Sciatic nerve (tissue), 2 donors: ENCODE measurements around the gene USP20. TPM values are rescaled to one million over a fixed set of nuclear protein-coding genes. Genes with fewer than 3 reads are reported as not detected.

Experiments
- ATAC-seq: fragments of 200-7000 bp; cut with Tn5 transposase; one replicate; pipeline ENCODE4 v1.9.1; 2020; ENCODE audit warnings: mild to moderate bottlenecking, moderate library complexity
- DNase-seq: peaks from one replicate; pipeline ENCODE4 v3.0.0-alpha.2; 2020; ENCODE audit warnings: low spot score
- intact Hi-C: fragments of 100-400 bp; cut with DNase I; formaldehyde crosslinking; loops from one replicate; pipeline ENCODE4 v1.14.2; 2022
- total RNA-seq: library from RNA; stranded (reverse); fragmentation: NEBNext Ultra II Directional; extraction: Animal tissue kit (Norgen Biotek cat#: 25700); gene quantifications from one replicate; pipeline ENCODE4 v1.2.1, GENCODE V29; 2021
- donor health status: DM: no; HTN: no; CAD: no.
- donor health status: DM: no; HTN: no; CAD: no.

Gene USP20
- total RNA-seq, 1 donor from 2014 or later, result 28.7 TPM

DNA sequence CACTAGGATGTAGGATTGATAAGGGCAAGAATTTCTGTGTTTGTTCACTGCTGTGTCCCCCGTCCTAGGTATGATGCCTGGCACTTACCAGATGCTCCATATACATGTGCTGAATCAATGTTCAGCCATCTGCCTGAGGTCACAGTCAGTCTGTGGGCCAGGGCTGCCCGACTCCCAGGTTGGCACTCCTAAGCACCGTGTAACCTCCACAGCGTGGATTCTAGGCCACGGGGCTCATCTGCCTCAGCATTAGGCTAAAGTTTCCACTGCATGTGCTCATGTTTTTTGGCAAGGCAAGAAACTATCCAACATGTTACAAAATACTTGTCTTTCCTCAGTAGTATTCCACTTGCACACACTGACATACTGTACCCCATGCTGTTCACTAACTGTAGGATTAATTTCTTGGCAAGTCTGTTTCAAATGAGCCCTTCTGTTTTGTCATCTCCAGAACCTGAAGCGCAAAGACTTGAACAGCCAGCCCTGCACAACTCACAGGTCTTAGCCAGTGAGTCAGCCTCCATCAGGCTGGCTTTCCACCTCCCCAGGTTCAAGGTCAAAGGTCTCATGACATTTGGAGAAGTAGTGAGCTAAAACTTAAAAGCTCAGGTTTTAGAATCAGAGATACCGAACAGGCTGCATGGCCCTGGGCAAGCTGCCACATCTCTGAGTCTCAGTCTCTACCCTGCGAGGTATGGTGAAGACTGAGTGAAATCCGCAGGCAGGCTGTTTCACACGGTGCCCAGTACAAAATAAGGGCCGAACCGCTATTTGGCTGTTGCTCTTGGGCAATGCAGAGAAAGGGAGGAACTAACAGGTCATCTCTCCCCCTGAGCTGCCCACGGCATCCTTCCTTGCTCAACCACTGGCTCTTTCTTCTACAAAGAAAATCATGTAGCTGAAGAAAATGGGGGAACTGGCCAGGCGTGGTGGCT is 18.5 kb upstream of the USP20 start:
- no peak for DNase-seq
- intact Hi-C loops, result no loop called here
- ATAC-seq, result no peak

DNA sequence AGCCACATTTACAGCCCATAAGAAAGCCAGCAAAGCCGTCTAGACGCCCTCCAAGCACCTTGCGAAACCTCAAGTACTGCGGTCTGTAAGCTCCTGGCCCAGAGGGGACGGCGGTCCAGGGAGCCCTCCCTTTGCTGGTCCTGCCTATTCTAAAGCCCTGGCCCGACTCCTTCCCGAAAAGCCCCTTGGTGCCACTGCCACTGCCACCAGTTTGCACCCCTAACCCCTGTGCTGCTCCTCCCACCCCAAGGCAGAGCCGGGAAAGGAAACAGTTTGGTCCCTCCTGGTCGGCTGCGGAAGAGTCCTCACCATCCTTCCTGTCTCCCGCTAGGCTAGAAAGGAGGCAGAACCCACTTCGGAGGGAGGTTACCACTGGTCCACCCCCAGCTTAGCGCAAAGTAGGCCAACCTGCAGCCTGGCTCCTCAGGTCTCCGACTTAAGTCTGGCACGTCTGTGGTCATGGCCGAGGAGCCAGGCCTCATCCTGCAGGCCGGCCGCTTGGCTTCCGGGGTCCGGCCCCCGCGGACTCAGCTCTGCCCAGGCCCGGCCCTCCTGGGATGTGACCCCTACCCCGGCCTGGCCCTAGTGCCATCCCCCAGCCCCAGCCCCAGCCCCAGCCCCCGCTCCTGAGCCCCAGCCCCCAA is 12.2 kb upstream of the USP20 start:
- DNase-seq (no peak), ATAC-seq (peak; percentile 1)
- intact Hi-C loops, result no loop called here

DNA sequence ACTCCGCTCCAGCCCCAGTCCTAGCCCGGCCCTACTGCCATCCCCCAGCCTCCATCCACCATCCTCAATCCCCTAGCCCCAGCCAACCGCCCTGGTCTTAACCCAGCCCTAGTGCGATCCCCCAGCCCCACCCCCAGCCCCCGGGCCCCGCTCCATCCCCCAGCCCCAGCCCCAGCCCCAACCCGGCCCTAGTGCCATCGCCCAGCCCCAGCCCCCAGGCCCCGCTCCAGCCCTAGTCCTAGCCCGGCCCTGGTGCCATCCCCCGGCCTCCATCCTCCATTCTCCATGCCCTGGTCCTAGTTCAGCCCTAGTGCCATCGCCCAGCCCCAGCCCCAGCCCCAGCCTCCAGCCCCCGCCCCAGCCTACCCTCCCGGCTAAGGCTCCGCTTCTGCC is 11.7 kb upstream of the USP20 start:
- DNase-seq, result no peak
- intact Hi-C loops, result no loop called here
- peak; percentile 37 for ATAC-seq

DNA sequence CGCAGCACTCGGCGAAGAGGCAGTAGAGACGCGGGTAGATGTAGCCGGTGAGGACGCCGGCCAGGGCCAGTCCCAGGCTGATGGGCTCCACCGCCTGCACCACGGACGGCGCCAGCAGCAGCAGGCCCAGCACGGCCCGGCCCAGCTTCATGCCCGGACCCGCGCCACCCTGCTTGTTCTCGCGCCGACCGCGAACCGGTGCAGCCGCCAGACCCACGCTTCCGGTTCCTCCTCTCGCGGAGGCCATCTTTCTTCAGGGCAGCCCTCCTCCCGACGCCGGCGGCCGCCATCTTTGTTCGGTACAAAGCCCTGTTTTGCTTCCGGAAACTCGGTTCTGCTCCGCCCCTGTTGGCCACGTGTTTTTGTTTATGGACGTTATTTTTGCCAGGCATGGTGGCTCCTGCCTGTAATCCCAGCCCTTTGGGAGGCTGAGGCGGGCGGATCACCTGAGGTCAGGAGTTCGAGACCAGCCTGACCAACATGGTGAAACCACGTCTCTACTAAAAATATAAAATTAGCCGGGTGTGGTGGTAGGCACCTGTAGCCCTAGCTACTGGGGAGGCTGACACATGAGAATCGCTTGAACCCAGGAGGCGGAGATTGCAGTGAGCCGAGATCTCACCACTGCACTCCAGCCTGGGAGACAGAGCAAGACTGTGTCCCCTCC is 11.2 kb upstream of the USP20 start, which contains the start of gene TOR1A:
TOR1A (minus strand) TSS at position 202 of the 667 bp plus-strand sequence; CDS start at position 151, 51 bp downstream.
- intact Hi-C loops, result no loop called here
- DNase-seq (peak; percentile 96), ATAC-seq (peak; percentile 98)

DNA sequence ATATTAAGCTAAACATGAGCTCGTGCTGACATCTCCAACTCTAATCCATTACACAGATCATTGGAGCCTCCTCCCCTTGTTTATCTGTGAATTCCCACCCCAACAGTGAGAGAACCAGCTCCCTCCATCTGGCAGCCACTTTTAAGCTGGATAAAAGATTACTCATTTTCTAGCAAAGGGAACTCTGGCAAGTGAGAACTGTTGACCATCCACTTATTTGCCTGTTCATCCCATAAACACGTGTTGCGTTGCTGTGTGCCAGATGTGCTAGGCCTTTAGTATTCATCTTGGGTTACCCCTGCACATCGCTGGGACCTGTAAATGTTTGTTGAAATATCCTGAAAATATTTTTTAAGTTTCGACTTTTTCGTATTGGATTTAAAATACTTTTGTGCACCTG is 8.9 kb upstream of the USP20 start:
- intact Hi-C loops, result no loop called here
- DNase-seq, result no peak
- ATAC-seq, result no peak

DNA sequence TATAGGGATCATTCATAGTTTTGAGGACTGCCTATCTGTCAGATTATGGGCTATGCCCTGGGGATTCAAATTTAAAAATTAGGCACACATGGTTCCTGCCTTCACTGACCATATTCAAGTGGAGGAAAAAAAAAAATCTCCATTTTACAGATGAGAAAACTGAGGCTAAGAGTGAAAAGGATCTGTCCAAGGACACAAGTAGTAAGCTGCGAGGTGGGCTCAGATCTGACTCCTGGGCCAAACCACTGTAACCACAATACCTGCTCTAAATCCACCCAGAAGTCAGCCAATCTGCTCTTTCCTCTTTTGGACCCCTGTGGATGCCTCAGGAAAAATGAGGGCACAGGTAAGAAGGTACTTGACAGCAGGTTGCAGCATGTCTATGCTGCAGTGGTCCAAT is 8.5 kb upstream of the USP20 start:
- intact Hi-C loops, result no loop called here
- DNase-seq (no peak), ATAC-seq (no peak)

DNA sequence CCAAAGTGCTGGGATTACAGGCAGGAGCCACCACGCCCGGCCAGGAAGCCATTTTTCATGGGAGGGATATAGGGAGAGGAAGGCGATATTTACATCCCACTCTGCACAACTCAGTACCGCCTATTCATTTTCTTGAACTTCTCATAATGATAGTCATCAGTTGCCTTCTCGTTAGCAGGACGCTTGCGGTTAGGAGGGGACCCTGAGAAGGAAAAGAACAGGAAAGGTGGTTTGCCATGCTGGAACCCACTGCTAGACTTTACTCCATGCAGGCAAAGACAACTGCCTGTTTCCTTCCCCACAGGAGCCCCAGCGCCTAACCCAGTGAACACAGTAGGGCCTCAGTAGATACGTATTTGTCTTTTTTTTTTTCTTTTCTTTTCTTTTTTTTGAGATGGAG is 7.2 kb upstream of the USP20 start:
- DNase-seq (no peak), ATAC-seq (no peak)
- intact Hi-C loops, result no loop called here

DNA sequence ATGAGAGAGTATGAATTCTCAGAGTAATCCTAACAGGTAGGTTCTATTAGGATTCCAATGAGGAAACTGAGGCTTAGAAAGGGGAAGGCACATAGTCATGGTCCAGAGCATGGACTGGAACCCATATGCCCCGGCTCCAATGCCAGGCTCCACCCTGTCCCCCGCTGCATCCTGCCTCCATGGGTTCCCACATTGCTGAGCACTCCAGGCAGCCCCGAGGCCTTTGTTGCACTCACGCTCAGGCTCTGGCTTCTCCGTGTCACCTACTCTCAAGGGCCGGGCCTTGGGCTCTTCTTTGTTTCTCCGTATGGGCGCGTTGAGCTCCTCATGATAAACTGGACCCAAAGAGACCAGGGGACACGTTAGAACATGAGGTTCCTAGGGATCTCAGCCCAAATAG is 6.3 kb upstream of the USP20 start:
- intact Hi-C loops, result no loop called here
- ATAC-seq (no peak), DNase-seq (no peak)

DNA sequence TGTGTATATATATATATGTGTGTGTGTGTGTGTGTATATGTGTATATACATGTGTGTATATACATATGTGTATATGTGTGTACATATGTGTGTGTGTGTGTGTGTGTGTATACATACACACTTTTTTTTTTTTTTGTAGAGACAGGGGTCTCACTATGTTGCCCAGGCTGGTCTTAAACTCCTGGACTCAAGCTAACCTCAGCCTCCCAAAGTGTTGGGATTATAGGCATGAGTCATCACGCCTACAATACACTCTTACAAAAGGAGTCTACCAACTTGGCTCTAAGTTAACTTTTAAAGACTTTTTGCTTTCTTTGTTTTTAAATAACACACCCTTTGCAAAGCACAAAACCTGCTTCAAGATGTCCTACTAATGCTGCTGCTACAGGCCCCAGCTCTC is 2.3 kb upstream of the USP20 start:
- DNase-seq (no peak), ATAC-seq (no peak)
- intact Hi-C loops, result no loop called here

DNA sequence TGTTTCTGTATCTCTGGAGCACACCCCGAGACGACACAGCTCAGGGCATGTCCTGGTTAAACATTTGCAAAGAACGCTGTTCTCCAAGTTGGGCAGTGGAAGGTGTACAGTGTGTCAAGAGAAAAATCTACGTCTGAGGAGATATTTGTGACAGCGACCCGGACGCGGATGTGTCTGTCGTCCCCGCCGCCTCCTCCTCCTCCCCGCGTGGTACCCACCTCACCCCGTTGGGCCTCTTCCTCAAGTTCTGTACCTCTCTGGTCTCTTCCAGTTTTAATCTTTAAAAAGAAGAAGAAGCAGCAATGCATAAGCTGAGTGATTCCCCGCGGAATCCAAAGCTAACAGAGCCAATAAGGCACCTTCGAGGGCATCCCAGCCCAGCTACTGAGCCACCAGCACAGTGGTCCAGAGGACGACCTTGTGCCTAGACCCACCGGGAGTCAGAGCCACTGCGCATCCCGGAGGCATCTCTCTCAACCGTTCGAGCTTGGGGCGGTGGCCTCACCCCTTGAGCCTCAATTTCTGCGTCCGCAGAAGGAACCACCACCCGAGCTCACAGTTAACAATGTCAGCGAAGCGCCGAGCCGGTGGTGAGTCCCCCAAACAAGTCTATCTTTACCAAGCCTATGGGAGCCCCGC is 650 bp upstream of the USP20 start:
- DNase-seq (no peak), ATAC-seq (peak; percentile 16)
- intact Hi-C loops, result no loop called here

DNA sequence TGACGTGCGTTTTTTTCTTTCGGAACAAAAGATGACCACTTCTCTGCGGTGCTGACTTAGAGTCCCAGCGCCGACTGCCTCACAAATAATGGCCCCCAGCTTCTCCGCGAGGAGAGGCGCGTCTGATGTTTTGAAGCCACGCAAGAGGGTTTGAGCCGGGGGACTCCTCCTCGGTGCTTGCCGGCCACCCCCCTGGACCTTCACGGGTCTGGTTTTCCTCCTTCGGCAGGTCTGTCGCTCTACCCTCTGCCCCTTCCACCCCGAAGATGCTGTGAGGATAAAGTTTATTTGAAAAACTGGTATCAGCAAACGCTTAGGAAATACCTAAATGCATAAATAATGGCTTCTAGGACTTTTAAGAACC is 584 bp downstream of the USP20 start:
- intact Hi-C loops, result no loop called here

DNA sequence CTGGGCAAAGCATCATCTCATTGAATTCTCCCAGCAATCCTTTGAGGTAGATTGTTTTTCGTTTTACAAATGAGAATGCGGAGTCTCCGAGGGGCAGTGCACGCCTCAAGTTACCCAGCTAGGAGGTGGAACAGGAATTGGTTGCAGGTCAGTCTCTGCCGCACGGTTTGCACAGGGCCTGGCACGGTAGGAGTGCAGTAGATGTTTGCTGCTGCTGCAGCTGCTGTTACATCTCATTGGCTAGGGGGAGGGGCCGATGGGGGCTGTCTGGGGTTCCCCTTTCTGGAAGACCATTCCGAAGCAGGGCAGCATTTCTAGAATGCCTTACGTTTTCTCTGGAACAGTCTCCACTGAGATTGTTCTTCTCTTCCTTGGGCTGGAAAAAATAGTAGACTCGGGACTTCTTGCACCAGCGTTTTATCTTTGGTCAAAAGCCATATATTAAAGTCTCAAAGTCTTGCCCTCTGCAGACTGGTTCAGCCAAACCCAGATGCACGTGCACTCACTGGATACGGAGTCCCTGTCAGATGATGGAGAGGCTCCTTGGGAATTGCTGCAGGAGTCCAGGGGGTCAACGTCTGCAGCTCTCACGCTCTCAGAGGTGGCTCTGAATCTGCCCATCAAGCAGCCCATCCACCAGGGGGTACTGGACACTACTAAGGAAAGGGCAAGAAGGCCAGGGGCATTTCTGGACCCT is 1.2 kb downstream of the USP20 start:
- no peak for ATAC-seq
- no peak for DNase-seq
- intact Hi-C loops, result no loop called here

More for the DNA sequence above, 584 bp downstream of the USP20 start:
- no peak for ATAC-seq
- DNase-seq, result no peak

DNA sequence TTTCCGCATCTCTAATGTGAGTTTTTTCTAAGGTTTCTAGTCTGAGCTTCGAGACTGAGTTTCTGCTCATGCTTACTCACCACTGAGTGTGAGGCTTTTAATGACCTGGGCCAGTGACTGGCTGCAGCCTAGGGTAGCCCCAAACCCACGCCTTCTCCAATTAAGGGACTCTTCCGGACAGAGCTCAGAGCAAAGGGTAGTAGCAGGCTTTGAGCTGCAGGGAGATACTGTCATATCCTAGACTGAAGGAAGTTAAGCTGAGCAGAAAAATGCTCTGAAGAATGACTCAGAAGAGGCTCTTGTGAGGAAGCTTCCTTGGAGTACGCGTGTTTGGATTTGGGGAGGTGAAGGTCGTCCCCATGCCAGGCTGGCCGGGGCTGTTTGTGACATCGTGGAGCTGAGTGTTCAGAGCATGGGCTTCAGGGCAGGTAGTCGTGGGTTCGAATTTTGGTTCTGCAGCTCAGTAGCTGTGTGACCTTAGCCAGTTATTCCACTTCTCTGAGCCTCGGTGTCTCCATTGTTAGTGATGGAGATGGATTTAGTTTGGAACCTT is 3.5 kb downstream of the USP20 start:
- intact Hi-C loops, result no loop called here
- DNase-seq, result no peak
- no peak for ATAC-seq

DNA sequence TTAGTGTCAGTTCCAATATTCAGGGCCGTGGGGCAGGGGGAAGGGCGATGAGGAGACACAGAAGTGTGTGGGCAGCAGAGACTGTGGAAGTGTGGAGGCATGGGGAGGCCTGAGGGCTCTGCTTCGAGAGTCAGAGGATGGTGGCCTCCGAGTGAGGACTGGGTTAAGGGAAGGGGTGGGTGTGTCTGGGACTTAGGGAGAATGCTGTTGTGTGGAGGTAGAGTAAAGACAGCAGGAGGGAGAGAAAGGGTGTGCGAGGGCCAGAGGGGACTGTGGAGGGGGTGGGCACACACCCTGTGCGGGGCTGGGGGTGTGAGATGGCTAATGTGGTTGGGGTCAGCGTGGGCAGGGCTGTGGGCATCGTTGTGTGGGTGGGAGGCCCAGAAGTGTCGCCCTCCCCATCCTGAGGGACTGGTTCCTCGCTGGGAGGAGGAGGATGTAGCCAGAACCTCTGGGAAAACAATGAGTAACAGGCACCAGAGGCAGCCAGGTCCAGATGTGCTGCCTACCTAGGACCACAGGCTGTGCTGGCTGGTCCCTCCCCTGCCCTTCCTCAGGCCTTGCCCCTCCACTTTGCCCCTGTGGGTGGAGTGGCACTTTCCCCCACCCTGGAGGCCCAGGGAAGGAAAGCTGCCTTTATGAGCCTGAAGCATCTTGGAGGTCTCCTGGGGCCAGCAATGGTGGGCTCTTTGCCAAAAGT is 4.2 kb downstream of the USP20 start:
- intact Hi-C loops, result no loop called here
- no peak for DNase-seq
- ATAC-seq, result no peak

DNA sequence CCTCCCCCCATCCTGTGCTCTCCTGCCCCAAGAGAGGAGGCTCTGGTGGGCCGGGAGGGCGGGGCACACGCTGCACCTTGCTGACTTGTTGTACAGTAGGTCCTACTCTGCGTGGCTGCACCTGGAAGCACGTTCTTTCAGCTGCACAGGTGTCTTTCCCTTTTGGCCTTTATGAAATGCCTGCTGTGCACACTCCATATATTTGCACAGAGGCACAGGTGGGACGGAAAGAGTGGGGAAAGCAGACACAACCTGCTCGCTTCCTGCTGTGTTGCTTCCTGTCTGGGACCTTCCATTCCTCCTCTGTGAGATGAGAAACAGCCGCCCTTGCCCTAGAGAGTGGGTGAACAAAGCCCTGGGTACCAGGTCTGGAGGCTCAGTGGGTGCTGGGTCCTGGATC is 4.8 kb downstream of the USP20 start:
- ATAC-seq, result no peak
- DNase-seq, result no peak
- intact Hi-C loops, result no loop called here

DNA sequence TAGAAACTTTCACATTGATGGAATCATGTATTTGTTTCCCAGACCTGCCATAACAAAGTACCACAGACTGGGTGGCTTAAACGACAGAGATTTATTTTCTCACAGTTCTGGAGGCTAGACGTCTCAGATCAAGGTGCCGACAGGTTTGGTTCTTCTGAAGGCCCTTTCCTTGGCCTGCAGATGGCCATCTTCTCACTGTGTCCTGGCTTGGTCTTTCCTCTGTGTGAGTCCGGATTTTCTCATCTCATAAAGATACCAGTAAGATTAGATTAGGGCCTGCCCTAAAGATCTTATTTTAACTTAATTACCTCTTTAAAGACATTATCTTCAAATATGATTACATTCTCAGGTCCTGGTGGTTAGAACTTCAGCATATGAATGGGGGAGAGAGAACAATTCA is 5.8 kb downstream of the USP20 start:
- intact Hi-C loops, result no loop called here
- DNase-seq, result no peak
- no peak for ATAC-seq

DNA sequence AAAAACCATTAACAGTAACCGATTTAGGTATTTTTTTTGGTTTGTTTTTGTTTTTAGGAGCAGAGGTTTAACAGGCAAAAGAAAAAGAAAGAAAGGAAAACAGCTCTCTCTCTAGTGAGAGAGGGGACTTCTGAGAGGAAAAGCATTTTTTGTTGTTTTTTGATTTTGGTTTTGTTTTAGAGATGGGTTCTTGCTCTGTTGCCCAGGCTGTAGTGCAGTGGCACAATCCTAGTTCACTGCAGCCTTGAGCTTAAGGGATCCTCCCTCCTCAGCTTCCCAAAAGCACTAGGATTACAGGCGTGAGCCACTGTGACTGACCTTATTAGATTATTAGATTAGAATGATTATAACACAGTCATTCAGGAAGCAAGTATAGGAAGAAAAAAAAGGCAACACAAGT is 10.1 kb downstream of the USP20 start:
- intact Hi-C loops, result loop anchor here (5.0 kb wide), 1 partner anchor 1532 kb away; no protein-coding TSS in a partner anchor
- ATAC-seq (no peak), DNase-seq (no peak)
